AG10803 (cell line): ENCODE measurements around the gene ARRB1.

Source experiments
- DNase-seq: peaks from one replicate; pipeline ENCODE4 v3.0.0; 2010; ENCODE audit warnings: low read depth
- H3K4me3 ChIP-seq: 2 replicates; pipeline ENCODE4 v1.5.1; 2011; ENCODE audit warnings: mild to moderate bottlenecking, low read length, control low read depth
- TF ChIP-seq, protein P1 (sequence below): conservative IDR thresholded peaks from 2 replicates; pipeline ENCODE4 v1.5.1; 2011; ENCODE audit warnings: mild to moderate bottlenecking, low read length, control low read depth, inconsistent platforms

The ARRB1 gene

DNA sequence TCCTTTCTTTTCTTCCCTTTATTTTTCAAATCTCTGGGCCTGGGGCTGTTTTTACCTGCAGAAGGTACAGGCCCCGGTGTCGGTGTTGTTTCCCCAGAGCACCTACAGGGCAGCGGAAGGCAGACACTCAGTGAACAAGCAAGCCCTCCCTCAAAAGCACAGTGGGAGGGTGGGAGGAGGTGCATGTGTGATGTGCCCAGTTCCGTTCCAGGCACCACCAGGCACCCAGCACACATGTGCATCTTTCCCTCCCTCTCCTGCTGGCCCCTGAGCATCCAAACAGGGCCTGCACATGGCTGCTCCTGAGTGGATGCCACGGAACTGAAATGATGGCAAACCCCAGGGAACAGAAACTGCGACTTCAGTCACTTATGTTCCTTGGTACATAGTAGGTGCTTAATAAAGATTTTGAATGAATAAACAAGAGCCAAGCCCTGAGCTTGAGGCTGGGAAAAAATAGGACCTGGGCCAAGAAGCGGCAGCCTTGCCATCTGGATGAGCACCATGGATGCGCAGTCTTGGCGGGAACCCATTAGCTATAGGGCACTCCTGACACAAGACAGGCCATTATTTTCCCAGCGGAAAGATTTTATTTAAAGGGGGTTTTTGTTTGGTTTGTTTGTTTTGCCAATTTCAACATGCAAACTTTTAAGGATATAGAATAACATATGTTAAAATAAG lies 47.8 kb downstream of the ARRB1 start:
- no peak overlapping the region for H3K4me3 ChIP-seq
- TF ChIP-seq, protein P1, sequence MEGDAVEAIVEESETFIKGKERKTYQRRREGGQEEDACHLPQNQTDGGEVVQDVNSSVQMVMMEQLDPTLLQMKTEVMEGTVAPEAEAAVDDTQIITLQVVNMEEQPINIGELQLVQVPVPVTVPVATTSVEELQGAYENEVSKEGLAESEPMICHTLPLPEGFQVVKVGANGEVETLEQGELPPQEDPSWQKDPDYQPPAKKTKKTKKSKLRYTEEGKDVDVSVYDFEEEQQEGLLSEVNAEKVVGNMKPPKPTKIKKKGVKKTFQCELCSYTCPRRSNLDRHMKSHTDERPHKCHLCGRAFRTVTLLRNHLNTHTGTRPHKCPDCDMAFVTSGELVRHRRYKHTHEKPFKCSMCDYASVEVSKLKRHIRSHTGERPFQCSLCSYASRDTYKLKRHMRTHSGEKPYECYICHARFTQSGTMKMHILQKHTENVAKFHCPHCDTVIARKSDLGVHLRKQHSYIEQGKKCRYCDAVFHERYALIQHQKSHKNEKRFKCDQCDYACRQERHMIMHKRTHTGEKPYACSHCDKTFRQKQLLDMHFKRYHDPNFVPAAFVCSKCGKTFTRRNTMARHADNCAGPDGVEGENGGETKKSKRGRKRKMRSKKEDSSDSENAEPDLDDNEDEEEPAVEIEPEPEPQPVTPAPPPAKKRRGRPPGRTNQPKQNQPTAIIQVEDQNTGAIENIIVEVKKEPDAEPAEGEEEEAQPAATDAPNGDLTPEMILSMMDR = no peak
- no peak for DNase-seq

DNA sequence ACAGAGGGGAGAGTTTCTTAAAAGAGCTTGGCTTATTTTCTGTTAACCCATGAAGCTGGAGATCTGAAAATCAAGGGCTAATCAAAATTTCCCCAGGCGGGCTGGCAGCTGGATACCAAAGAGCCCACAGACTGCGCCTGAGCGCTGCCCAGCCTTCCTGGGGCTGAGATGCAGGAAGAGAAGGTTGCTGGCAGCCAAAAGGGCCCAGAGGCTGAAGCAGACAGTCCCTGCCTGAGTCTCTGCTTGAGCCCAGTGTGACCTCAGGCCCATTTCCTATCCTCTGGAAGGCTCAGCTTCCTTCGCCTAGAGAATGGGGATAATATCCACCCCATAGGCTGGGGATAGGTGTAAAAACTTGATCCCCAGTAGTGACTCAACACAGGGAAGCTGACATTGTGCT lies 49.1 kb downstream of the ARRB1 start:
- no peak for DNase-seq
- H3K4me3 ChIP-seq = no peak overlapping the region
- TF ChIP-seq, protein P1 = no peak

DNA sequence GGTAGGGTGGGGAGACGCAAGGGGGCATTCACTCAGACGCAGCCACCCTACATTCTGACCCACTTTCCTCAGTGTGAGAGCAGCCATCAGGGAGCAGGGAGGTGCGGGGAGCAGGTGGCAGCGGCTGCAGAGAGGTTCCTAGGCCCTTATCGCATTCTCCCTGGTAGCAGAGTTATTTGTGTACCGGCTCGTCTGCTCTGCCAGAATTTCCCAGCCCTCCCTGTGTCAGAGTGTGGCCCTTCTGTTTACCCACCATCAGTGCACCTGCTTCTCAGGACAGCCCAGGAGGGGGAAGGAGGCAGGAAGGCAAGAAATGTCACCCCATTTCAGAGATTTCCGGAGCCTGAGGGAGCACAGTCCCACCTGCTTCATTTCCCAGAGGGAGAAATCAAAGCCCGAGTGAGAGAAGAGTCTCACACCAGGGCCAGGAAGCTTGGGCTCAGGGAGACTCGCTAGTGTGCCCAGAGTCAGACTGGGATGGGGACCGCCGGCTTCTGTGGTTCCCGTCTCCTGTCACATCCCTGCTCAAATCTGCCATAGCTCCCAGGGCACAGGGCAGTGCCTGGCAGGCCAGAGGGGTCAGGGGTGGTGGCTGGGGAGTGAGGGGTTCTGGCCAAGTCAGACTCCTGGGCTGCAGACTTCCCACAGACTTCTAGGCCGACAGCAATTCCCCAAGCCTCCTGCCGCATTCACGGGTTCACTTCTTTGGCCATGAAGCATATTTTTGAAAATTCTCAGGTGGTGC lies 49.7 kb downstream of the ARRB1 start:
- TF ChIP-seq, protein P1 = no peak
- DNase-seq = no peak
- no peak overlapping the region for H3K4me3 ChIP-seq

DNA sequence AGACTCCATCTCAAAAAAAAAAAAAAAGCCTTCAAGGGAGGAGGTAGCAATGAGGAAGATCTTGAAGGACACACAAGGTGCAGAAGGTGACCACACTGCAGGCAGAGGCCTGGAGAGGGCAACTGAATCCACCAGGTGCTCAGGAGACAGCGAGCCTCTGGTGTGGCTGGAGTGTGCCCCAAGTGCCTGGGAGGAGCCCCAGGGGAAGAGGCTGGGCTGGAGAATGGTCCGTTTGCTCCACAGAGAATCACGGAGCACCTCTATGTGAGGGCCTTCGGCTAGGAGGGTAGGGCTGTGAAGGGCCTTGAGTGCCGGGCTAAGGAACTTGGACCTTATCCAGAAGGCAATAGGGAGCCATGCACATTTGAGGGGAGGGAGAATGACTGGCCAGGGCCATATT lies 50.3 kb downstream of the ARRB1 start:
- TF ChIP-seq, protein P1 = no peak
- DNase-seq = no peak
- H3K4me3 ChIP-seq = no peak overlapping the region

DNA sequence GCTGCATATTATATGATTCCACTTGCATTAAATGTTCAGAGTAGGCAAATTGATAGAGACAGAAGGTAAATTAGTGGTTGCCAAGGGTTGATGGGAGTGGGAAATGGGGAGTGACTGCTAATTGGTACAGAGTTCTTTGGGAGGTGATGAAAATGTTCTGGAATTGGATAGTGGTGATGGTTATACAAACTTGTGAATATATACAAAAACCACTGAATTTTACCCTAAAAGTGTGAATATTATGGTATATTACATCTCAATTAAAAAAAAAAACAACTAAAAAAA lies 52.5 kb downstream of the ARRB1 start:
- TF ChIP-seq, protein P1 = no peak
- DNase-seq = no peak
- no peak overlapping the region for H3K4me3 ChIP-seq

DNA sequence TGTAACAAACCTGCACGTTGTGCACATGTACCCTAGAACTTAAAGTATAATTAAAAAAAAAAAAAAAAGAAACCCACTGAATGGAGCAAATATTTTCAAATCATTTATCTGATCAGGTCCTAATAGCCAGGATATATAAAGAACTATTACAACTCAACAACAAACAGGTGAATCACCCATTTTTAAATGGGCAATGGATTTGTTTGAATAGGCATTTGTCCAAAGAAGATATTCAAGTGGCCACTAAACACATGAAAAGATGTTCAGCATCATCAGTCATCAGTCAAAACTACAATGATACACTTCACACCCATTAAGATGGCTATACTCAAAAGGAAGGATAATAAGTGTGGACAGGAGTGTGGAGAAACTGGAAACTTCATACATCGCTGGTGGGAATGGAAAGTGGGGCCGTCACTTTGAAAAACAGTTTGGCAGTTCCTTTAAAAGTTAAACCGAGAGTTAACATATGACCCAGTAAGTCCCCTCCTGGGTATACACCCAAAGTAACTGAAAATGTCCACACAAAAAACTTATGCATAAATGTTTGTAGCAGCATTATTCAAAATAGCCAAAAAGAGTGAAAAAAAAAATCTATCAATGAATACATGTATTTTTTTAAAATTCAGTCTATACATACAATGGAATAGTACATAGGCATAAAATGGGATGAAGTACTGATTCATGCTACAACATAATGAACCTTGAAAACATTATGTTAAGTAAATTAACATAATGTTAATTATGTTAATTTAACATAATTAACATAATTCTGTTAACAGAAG lies 53.1 kb downstream of the ARRB1 start:
- H3K4me3 ChIP-seq = no peak overlapping the region
- no peak for DNase-seq
- TF ChIP-seq, protein P1 = no peak
